Right forelimb (tissue), 1 donor: Measurements from ENCODE around the gene ACADSB.

Experiments used
- DNase-seq: peaks from one replicate; pipeline ENCODE4 v3.0.0-alpha.2; 2018

The ACADSB gene

DNA sequence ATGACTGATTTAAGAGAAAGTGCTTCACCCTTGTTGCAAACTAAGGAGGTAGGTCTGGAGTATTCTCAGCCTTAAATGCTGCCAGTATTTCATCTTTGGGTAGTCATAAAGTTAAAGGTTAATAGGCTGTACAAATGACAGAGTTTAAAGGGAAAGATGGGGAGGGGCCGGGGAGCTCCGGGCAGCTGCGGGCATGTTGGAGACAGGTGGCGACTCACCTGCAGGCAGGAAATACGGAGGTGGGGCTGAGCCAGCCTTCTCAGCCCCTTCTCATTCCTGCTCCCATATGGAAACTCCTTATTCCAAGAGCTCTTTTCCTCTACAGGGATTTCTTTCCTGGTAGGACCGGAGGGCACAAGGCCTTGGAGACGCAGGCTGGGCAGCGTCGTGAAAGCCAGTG lies 95.1 kb downstream of the ACADSB start:
- no peak for DNase-seq
